ENCODE measurements around the gene SLC17A3.

Gene SLC17A3

GRCh38 chr6:25874118-25874517 lies at the start of gene SLC17A3:
Gene SLC17A3, minus strand, starts transcription at chr6:25874243. Its CDS starts 5,856 bp downstream, at chr6:25868387.
- no peak for DNase-seq

DNA sequence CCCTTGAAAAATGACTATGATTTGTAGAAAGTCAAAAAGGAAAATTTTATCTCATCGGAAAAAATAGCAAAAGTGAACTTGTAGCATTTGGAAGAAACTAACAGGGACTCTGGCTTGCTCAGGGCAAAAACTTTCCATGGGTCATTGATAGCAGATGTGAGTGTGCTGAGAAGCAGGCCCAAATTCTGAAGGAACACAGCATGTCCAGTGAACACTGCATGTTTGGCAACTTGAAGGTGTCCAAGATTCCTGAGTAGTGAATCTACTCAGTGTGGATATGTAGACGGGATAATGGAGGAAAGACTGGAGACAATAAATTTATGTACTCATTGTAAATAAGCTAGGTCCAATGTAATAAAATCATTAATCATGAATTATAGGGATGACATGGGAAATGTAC lies 48.3 kb upstream of the SLC17A3 start:
- DNase-seq = no peak

DNA sequence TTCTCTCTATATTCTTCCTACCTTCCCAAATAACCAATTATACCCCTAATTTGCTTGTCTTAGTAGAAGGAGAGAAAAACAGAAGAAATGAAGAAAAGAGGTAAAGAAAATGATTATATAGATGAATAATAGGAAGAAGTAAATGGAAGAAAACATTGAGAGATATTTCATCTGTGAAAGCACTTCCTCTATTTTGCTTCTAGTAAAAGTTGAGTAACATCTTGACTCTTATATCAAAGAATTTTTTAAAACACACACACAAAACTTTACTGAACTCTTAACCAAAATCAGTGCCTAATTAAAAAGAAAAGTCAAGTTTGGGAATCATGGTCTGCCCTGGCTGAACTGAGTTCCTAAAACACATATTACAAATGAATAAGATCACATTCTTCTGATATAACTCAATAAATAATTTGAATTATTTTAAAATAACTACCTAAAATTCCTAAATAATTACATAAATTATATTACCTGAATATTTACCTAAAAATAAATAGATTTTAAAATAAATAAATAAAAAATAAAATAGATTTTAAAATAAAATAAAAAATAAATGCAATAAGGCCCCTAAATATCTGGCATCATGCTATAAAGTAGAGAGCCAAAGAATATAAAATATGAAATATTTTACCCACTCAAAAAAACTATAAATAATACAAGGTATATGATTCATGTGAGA lies 47.6 kb upstream of the SLC17A3 start:
- DNase-seq = no peak

DNA sequence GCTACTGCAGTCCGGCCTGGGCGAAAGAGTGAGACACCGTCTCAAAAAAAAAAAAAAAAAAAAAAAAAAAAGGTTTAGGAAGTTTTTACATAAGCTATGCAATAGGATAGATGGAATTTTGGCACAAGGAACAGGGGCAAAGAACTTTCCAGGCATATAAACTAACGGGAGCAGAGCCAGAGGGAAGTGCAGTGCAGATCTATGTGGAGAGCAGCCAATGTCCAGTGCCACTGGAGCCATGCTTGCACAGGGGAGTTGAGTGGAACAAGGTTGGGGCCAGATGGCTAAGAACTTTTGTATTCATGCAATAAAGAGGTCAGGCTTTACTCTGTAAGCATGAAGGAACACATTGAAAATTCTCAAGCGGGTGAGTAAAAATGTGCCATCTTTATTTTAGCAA lies 45.6 kb upstream of the SLC17A3 start:
- no peak for DNase-seq

- DNase-seq = no peak
Measured at GRCh38 chr6:25918083-25918683, 44.1 kb upstream of the SLC17A3 start.

DNA sequence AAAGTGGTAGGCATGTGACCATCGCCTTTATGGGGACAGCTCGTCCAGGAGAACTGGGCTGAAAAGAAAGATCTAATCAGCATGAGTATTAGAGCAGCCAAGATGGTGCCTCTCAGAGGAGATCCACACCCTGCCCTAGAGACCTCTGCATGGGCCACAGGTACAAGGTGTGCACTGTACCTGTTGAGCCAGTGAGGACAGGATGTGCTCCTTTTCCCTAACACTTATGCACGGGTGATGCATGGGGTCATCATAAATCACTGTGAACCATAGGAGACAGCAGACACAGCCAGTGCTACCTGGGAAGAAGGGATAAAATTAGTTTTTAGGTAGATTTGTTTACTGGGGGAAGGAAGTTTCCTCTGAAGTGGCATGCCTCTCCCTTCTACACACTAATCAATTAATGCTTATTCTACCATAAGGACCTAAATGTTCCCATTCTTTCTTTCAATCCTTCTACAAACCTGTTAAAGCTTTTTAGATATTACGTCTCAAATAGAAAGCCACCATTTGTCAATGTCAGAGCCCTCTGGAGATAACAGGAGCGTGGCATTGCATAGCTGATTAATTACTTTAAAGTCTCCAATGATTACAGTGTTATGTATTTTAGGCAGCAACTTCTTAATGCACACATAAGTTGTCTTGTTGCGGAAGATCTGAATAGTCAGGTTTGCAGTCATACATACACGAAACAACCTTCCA lies 42.9 kb upstream of the SLC17A3 start:
- DNase-seq = no peak

GRCh38 chr6:25916330-25916729 lies 42.3 kb upstream of the SLC17A3 start:
- DNase-seq = no peak

- no peak for DNase-seq
Measured at GRCh38 chr6:25913741-25914140, 39.7 kb upstream of the SLC17A3 start.

DNA sequence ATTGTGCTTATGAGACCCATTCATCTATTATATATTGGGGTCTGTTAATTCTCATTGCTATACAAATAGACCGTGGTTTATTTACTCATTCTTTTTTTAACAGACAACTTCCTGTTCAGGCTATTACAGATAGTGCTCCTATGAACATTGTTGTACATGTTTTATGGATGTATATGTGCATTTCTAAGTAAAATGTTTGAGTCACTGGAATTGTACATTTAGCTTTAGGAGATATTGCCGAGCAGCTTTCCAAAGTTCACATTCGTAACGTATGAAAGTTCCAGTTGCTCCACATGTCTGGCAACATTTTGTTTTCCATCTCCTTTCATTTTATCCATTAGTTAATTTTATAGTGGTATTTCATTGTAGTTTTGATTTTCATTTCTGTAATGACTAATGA lies 37.3 kb upstream of the SLC17A3 start:
- DNase-seq = no peak

- DNase-seq = no peak
Measured at GRCh38 chr6:25907475-25908014, 33.5 kb upstream of the SLC17A3 start.

DNA sequence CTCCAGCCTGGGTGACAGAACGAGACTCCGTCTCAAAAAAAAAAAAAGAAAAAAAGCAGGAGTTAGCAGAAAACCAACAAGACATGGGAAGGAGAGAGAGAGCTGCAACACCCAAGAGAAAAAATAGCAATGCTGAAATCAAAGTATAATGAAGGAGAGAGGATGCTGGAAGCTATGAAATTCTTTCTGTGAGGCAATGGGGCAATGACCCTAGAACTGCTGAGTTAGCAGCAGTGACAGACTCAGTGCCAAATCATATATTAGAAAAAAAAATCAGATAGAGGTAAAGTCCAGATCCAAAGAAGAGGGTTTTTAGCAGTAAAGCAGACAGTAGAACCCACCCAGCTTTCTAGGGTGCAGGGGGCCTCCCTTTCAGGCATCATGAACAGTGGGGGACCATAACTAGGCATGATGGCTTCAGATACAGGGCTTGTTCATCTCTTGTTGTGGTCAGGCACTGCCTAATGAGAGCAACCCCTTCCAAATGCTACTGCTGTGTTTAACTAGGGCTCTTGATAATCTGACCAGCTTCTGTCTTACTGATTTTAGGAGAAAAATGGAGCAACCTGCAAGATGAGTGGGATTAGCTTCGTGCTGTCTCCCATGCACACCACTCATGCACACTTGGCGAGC lies 29.5 kb upstream of the SLC17A3 start:
- no peak for DNase-seq

GRCh38 chr6:25902071-25902470 lies 28.0 kb upstream of the SLC17A3 start:
- no peak for DNase-seq

GRCh38 chr6:25900843-25901242 lies 26.8 kb upstream of the SLC17A3 start:
- DNase-seq = no peak

DNA sequence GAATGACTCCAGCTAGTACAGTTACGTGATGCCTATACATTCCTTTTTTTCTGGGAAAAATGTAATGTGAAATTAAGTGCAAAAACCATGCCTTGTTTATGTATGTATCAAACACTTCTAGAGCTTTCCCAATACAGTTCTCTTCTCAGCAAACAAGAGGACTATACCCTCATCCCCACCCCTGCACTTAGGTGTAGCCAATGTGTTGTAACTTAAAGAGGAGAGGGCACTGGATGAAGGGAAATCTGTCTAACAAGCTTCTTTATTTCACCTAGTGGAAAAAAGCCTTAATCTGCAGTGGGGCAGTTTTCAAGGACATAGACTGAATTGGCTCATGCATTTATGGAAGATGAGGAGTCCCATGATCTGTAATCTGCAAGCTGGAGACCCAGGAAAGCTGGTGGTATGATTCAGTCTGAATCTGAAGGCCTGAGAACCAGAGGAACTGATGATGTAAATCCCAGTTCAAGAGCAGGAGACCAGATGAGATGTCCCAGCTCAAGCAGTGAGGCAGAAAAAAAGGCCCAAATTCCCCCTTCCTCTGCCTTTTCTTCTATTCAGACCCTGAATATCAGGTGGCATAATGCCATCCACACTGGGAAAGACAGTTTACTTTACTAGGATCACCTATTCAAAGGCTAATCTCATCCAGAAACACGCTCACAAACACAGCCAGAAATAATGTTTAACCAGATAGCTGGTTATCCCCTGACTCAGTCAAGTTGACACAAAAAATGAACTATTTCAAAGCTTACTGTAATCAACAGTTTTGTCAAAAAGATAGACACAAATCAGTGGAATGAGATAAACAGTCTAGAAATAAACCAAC lies 25.8 kb upstream of the SLC17A3 start:
- DNase-seq = no peak

- no peak for DNase-seq
Measured at GRCh38 chr6:25899123-25899522, 25.1 kb upstream of the SLC17A3 start.

DNA sequence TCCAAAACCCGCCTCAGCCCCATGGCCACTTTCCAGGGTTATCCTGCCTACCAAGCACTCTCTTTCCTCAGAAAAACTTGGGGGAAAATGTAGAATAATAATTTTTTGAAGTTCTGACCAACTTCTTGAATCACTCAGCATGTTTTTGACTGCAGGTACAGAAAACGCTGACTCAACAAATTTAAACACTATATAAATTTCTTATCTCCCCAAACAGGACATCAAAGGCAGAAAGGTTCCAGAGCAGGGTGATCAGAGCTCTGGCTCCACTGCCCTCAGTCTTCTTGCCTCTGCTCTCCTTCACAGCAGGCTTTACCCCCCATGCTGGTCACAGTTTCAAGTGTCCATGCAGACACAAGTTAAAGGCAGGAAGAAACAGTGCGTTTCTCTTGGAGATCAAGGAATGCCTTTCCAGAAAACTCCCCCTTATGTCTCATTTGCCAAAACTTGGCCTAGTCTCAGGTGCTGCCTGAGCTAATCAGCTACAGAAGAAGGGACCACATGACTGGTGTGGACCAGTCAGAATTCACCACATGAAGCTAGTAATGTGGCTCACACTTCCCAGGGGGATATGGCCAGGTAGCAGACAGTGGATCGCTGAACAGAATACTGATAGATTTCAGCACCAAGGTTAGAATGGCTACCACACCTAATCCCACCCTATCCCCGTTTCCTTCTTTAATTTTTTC lies 24.4 kb upstream of the SLC17A3 start:
- DNase-seq = no peak

GRCh38 chr6:25896252-25896651 lies 22.2 kb upstream of the SLC17A3 start:
- no peak for DNase-seq

DNA sequence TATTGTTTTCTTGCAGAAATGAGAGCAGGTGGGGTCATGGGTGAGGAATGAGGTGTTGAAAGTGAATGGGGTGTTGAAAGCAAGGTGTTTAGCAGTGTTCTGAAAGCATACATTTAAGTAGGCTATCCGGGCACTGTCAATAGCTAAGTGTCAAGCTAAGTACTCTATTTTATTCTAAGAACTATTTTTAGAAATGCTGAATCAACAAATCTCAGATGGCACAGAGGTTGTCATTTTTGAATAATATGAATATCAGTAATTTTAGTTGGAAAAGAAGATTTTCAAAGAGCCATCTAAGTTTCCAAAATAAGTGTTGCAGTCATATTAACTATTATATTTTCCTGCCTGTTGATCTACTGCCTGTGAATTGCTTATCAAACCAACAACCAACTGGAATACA lies 21.7 kb upstream of the SLC17A3 start:
- no peak for DNase-seq

DNA sequence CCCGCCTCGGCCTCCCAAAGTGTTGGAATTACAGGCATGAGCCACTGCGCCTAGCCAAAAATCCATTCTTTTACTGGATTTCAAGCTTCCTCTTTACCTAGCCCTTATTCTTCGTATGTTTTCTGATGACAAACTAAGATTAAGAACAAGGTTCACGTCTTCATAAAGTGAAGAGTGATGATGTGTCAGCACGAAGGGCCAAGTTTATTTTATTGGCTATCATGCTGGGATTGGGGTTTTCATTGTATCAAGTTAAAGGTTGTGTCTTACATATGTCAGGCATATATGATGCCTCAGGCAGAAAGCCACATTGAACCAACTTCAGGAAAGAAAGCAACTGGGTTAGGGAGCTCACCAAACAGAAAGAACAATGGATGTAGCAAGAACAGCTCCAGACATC lies 19.7 kb upstream of the SLC17A3 start:
- no peak for DNase-seq

DNA sequence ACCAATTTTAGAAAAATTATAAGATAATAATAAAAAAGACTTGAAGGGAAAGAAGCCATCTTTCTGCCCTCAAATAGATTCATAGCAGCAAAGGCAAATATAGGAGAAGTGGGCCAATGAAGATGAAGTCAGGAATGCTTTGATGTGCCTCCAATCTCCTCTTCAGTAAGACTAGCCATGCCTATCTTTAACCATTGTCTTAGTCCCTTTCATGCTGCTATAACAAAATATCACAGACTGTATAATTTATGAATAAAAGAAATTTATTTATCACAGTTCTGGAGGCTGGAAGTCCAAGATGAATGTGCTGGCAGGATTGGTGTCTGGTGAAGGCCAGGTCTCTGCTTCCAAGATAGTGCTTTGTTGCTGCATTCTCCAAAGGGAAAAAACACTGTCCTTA lies 18.8 kb upstream of the SLC17A3 start:
- DNase-seq = no peak

DNA sequence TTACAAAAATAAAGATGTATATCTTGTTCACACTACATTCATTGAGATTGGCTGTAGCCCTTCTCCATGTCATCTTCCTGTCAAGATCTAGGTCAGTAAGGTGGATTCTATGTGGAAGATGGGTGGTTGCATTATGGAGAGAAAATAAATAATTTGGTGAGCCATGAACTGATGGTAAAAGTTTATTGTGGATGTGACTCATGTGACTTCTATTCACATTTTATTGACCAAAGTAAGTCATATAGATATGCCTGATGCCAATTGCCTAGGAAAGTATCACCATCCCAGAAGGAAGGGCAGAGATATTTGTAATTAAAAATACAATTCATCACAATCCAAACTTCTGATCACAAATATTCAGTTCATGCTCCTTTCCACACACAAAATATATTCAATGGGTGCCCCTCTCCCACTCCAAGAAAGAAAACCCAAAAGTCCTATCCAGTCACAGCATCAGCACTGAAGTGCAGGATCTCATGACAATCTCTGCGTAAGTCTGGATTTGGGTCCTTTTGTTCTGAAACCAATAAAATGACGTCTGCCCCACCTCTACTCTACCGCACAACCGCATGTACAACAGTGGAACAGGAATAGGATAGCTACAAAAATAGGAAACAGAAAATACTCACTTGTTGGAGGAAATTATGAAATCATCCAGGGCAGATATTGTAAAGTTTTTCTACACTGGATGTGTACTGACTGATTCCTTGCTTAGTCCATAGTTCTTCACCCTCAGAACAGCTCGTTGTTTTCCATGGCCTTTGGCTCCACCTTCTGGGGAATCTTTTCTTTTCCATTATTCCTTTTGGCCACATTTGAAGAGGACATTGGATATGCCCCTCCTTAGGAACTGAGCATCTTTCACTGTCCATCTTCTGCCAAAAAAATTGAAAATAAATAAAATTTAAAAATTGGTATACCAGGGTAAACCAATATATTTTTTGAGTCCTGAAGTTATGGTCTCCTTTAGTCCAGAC lies 16.1 kb upstream of the SLC17A3 start:
- peak in 1 of 2 experiments; percentile 34 for DNase-seq
